HG02884 (cell line): Measurements from ENCODE around the gene BAHCC1.
"Not testable (repeated sequence)": the region's sequence is repeated elsewhere in the genome, so short reads cannot be mapped to it uniquely, and the experiment has no call there.

Experiments used
- ATAC-seq: cut with Tn5 transposase; IDR thresholded peaks from one replicate; pipeline ENCODE4 v1.9.1; 2021; ENCODE audit warnings: mild to moderate bottlenecking, moderate library complexity; ENCODE audit not compliant: unreplicated experiment

The BAHCC1 gene

GRCh38 chr17:81424151-81425017 lies 29.1 kb downstream of the BAHCC1 start:
- no peak for ATAC-seq

GRCh38 chr17:81425041-81425440 lies 29.8 kb downstream of the BAHCC1 start:
- not testable (repeated sequence) for ATAC-seq

- ATAC-seq, result not testable (repeated sequence)
Observed at GRCh38 chr17:81425716-81426392, 30.6 kb downstream of the BAHCC1 start.

- no peak for ATAC-seq
Observed at GRCh38 chr17:81426393-81427172, 31.3 kb downstream of the BAHCC1 start.

- no peak for ATAC-seq
Observed at GRCh38 chr17:81427173-81428120, 32.2 kb downstream of the BAHCC1 start.

GRCh38 chr17:81428121-81428515 lies 32.9 kb downstream of the BAHCC1 start:
- no peak for ATAC-seq

- ATAC-seq, result no peak
Observed at GRCh38 chr17:81428516-81428915, 33.3 kb downstream of the BAHCC1 start.

- no peak for ATAC-seq
Observed at GRCh38 chr17:81428948-81429774, 33.9 kb downstream of the BAHCC1 start.

GRCh38 chr17:81429821-81430551 lies 34.7 kb downstream of the BAHCC1 start:
- no peak for ATAC-seq

GRCh38 chr17:81431545-81432482 lies 36.6 kb downstream of the BAHCC1 start:
- ATAC-seq, result no peak

- ATAC-seq, result no peak
Observed at GRCh38 chr17:81432941-81433340, 37.7 kb downstream of the BAHCC1 start.

GRCh38 chr17:81433656-81434055 lies 38.4 kb downstream of the BAHCC1 start:
- no peak for ATAC-seq

GRCh38 chr17:81434072-81434471 lies 38.8 kb downstream of the BAHCC1 start:
- no peak for ATAC-seq

GRCh38 chr17:81434681-81435417 lies 39.6 kb downstream of the BAHCC1 start:
- ATAC-seq, result no peak

GRCh38 chr17:81435652-81436293 lies 40.5 kb downstream of the BAHCC1 start:
- ATAC-seq, result no peak

- ATAC-seq, result no peak
Observed at GRCh38 chr17:81436294-81436849, 41.1 kb downstream of the BAHCC1 start.
